GM18861 (cell line): ENCODE results near the gene TLCD3B.

Experiments
- ATAC-seq: cut with Tn5 transposase; IDR thresholded peaks from one replicate; pipeline ENCODE4 v1.9.1; 2021; ENCODE audit not compliant: unreplicated experiment

Gene TLCD3B

DNA sequence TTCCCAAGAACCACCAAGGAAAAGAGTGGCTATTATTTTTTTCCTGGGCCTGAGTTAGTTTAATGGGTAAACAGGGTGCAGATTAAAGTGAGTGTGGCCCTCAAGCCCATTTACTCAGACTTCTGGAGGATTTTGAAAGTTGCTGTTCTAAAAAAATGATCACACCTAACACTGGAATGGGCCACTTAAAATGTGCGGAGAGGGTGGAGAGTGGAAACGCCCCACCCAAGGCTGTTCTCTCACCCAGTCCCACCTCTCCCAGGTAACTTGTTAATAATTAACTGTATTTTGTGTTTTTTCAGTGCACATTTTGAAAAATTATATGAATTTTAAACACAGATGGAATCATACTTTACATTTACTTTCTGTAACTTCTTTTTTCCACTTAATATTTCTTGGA lies 41.0 kb downstream of the TLCD3B start:
- ATAC-seq: no peak

GRCh38 chr16:29989111-29989858 lies 41.8 kb downstream of the TLCD3B start:
- ATAC-seq: no peak

DNA sequence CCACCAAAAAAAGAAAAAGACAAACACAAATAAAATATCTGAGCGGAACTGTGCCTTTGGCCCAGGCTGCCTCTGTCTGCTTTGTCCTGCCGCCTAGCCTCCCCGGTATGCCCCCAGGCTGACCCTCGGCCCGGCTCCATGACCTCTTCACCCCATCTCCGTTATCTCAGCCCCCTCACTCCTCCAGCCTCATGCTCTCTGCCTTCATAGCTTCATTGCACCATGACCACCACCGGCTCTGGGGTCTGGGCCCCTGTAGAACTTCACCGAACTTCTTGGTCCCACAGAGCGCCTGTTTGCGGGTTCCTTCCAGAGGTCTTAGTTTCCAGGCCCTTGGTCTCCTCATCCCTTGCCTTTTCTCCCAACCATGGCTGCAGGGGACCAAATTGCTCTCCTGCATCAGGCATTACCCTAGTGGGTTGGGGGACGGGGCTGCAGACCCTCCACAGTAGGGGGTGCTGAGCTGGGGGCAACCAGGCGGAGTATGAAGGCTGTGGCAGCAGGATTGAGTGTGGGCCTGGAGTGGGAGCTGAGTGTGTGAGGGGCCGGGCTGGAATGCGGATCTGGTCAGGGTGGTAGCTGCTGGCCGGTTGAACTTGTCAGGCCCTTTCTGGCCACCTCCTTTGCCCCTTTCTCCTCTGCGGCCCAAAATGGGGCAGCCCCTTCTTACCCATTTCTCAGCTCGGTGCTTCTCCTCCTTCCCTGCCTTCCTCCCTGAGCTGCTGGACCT lies 42.6 kb downstream of the TLCD3B start:
- no peak for ATAC-seq

DNA sequence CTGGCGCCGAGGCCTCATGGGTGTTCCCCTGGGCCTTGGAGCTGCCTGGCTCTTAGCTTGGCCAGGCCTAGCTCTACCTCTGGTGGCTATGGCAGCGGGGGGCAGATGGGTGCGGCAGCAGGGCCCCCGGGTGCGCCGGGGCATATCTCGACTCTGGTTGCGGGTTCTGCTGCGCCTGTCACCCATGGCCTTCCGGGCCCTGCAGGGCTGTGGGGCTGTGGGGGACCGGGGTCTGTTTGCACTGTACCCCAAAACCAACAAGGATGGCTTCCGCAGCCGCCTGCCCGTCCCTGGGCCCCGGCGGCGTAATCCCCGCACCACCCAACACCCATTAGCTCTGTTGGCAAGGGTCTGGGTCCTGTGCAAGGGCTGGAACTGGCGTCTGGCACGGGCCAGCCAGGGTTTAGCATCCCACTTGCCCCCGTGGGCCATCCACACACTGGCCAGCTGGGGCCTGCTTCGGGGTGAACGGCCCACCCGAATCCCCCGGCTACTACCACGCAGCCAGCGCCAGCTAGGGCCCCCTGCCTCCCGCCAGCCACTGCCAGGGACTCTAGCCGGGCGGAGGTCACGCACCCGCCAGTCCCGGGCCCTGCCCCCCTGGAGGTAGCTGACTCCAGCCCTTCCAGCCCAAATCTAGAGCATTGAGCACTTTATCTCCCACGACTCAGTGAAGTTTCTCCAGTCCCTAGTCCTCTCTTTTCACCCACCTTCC lies 43.5 kb downstream of the TLCD3B start:
- no peak for ATAC-seq

DNA sequence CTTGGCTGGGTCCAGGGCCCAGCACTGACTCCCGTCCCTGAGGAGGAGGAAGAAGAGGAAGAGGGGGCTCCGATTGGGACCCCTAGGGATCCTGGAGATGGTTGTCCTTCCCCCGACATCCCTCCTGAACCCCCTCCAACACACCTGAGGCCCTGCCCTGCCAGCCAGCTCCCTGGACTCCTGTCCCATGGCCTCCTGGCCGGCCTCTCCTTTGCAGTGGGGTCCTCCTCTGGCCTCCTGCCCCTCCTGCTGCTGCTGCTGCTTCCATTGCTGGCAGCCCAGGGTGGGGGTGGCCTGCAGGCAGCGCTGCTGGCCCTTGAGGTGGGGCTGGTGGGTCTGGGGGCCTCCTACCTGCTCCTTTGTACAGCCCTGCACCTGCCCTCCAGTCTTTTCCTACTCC lies 44.1 kb downstream of the TLCD3B start:
- ATAC-seq: no peak

- ATAC-seq: no peak
Observed at GRCh38 chr16:29986231-29986630, 44.8 kb downstream of the TLCD3B start.

GRCh38 chr16:29985271-29985811 lies 45.7 kb downstream of the TLCD3B start:
- ATAC-seq: no peak

- no peak for ATAC-seq
Observed at GRCh38 chr16:29984764-29985147, 46.3 kb downstream of the TLCD3B start.

GRCh38 chr16:29984137-29984763 lies 46.8 kb downstream of the TLCD3B start:
- ATAC-seq: no peak

DNA sequence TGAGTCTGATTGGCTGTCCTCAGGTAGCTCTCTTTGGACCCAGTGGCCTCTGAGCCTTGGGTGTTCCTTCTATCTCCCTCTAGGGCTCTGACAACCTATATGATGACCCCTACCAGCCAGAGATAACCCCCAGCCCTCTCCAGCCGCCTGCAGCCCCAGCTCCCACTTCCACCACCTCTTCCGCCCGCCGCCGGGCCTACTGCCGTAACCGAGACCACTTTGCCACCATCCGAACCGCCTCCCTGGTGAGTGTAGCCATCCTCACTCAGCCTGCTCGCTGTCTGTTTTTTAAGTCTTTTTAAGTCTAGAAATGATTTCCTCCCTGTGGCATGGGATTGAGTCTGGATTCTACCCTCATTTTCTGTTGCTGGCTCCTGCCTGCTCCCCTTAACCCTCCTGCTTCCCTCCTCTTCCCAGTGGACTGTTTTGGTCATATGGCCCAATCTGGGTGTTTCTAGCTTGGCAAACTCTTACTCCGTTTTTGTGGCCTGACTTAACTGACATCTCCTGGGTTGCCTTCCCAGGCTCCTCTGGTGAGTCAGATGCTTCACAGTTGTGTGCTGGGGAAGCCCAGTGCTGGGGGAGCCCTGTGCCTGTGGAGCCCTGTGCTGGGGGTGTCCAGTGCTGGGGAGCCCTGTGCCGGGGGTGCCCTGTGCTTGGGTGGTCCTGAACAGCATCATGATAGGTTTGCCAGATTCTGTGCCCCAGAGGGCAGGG lies 47.5 kb downstream of the TLCD3B start:
- ATAC-seq: no peak

- ATAC-seq: no peak
Observed at GRCh38 chr16:29982560-29983419, 48.3 kb downstream of the TLCD3B start.

- ATAC-seq: no peak
Observed at GRCh38 chr16:29978564-29979270, 52.4 kb downstream of the TLCD3B start.

- no peak for ATAC-seq
Observed at GRCh38 chr16:29978081-29978480, 53.0 kb downstream of the TLCD3B start.

DNA sequence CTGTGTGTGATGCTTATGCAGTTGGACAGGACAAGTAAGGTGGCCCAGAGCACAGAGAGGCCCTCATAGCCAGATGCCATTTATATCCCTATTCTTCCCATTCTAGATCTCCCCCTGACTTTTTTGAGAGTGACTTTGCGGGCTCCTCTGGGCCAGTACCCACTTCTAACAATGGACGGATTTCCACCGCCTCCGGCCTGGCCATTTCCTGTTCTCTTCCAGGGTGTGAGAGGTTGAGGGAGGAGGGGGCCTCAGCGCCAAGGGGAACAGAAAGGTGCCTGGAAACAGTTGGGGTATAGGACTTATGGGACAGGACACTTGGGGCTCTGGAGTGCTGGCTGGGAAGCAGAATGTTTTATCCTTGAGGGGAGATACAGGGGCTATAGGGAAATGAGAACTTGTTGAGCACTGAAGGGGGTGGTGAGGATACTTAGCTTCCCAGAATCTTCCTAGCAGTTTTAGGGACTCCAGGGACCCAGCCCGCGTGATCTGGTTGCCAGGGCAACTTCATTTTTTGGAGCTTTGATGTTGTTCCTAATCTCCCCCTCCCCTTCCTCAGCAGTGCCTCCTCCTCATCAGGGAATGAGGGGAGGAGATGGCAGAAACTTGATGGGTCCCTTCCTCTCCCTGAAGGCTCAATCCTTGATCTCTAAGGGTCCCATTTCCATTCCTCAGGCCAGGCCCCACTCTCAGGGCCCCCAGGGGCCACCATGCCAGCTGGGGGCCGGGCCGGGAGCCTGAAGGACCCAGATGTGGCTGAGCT lies 53.8 kb downstream of the TLCD3B start:
- ATAC-seq: no peak

DNA sequence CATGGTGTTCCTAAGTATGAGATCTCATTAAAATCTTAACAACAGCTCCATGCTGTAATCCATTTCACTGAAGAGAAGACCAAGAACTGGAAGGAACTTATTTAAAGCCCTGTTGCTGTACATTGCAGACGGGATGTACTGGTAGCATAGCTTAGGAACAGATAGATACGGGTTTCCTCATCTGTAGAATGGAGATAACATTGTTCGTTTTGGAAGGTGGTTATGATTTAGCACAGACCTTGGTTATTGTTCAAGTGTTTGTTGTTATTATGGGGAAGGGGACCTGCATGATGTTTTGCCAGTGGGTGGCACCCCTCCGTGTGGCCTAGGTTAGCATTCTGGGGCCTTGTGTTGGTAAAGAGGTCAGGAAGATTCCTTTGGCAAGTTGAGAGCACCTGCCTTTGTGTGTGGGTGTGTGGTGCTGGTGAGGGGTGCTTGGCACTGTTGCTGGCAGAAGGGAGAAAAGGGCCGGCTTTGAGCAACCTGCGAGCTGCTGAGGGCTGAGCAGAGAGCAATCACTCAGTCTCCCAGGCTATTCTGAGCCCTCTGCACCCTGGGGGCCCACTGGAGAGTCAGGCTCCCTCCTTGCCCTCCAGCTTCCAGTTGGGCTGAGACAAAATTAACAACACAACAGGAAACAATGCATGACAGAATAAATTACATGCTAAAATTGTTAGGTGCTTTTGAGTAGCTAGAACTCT lies 55.1 kb downstream of the TLCD3B start:
- no peak for ATAC-seq

DNA sequence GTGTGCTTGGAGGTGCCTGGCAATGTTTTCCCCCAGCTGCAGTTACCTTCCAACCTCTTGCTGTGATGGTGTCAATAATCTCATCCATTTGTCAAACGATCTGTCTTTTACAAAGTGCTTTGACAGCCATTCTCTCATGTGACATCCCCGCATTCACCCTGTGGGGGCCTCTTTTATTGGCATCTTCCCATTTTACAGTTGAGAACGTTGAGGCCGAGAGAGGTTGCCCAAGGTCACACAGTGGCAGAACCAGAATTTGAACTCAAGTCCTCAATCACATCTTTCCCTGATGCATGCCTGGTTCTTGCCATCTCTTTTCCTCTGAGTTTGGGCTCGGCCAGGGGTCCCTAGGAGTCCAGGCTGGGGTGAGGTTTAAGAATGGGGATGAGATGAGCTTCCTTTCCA lies 55.9 kb downstream of the TLCD3B start:
- no peak for ATAC-seq
